Fibroblast of lung (primary cell): ENCODE results near the gene COL6A2.

ENCODE experiments used
- CTCF ChIP-seq, 2 donors: IDR thresholded peaks in 1 of 2; conservative IDR thresholded peaks in 1 of 2; 1 replicate in 1 of 2; 2 replicates in 1 of 2; pipeline ENCODE4 v1.5.1; 2011 to 2012; ENCODE audit warnings: low read length in 2 of 2, control low read depth in 1 of 2, inconsistent platforms in 1 of 2, low read depth in 1 of 2, mild to moderate bottlenecking in 1 of 2
- EZH2 ChIP-seq: IDR thresholded peaks from 2 replicates; pipeline ENCODE4 v1.5.1; 2012; ENCODE audit warnings: low read length, control low read depth, mild to moderate bottlenecking; ENCODE audit errors: missing control alignments

GRCh38 chr21:46163380-46163779 lies 65.5 kb downstream of the COL6A2 start:
- TF ChIP-seq CTCF (conservative IDR thresholded peaks at IDR 0.05 in 1 of 2, IDR thresholded peaks at IDR 0.05 in 1 of 2; ENCODE audit: low read depth in 1 of 2, low read length in 2 of 2): no peak
- no peak for TF ChIP-seq EZH2
